Activated CD4-positive, alpha-beta T cell treated with anti-CD3 and anti-CD28 coated beads, Interleukin-2, Interleukin-4, amounts not matched to agents 100 ng/mL and 50 ng/mL, durations not matched to agents 16 hours and 8 hours (primary cell): ENCODE data around the gene PYGM.
"Not testable (repeated sequence)": the region's sequence is repeated elsewhere in the genome, so short reads cannot be mapped to it uniquely, and the experiment has no call there.

ENCODE experiments used
- DNase-seq: peaks from one replicate; pipeline ENCODE4 v3.0.0-alpha.2; 2020; ENCODE audit warnings: low spot score

PYGM gene

DNA sequence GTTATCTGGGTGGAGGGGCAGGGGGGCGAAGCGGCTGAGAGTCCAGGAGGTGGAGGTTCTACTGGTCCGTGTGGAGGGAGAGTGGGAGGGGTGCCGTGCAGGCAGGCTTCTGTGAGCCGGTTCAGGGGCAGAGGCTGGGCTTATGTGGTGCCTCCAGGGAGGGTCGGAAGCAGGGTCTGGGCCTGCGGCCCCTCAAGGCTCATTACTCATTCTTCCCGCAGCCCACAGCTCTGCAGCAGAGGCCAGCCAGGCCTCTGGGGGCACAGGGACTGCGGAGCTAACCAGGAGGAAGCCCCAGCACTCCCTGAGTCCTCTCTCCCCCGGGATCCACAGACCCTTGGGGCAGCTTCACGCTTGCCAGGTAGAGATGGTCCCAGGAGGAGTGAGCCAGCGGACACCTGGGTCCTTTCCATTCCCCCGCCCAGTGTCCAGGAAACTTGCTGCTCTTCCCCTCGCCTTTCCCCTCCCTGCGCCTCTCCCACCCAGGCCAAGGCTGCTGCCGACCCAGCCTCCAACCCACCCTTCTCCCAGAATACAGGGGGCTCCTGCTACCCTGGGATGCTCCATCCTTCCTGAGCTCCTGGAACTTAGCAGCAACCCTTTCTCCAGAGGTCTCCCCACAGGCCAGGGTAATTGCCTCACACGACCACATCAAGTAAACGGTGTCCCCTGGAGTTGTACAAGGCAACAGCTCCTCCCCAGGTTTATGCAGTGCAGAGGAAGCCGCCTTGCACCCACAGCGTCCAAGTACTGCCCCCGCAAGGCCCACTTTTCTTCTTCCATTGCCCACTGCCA, 43.1 kb downstream of the PYGM start:
- DNase-seq: no peak

DNA sequence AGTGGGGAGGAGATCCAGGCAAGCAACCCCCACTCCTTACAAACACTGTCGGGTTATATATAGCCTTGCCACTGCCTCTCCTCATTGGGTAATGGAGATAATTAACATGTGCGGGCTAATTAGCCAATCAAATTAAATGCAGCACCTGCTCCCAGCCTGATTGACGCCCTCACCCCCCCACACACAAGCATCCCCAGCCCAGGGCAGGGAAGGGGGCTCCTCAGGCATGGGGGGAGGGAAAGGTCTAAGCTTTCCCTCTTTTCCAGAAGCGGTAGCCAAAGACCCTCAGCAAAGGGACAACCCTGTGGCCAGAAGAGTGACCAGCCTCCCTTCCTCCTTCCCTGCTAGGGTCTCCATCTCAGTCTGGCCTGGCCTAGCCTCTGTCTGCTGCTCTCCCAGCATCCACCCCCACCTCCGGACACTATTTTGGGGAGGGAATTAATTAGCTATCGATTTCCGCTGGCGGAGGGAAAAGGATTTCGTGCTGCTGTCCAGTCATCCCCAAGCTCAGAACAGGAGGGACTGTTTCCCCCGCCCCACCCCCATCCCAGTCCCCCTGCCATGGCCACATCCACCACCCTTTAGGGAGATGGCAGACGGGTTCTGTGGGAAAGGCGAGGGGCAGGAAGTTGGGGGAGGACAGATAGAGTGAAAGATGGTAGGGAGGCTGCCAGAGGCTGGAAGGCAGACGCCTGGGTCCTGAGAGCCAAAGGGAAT, 43.9 kb downstream of the PYGM start:
- no peak for DNase-seq

DNA sequence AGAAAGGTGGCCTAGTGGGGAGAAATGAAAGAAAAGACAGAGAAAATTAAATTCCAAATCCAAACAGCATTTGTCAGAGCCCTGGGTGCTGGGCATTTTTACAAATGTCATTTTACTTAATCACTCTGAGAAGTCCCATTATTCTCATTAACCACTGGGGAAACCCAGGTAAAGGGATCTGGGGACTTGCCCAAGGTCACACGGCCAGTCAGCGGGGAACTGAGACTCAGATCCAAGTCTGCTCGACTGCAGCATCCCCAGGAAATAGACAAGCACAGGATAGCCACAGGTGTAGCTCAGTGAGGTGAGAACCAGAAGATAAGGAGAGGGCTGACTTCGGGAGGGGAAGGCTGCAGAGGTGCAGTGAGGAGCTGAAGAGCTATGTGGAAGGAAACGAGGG, 44.7 kb downstream of the PYGM start:
- no peak for DNase-seq

DNA sequence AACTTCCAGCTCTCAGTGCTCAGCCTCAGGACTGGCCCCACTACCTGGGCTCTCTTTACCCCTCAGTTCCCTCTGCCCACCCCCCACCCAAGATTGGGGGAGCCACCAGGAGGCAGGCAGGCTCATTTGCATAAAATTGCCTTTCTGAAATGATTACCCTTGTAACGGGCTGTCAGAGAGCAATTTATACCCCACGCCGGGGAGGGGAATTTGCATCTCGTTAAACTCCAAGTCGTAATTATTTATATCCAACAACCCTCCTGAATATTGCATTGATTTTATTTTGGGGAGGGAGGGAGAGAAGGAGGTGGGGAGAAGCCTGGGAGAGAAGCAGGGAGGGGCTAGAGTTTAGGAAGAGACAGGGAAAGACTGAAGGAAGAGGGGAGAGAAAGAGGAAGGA, 45.1 kb downstream of the PYGM start:
- no peak for DNase-seq

DNA sequence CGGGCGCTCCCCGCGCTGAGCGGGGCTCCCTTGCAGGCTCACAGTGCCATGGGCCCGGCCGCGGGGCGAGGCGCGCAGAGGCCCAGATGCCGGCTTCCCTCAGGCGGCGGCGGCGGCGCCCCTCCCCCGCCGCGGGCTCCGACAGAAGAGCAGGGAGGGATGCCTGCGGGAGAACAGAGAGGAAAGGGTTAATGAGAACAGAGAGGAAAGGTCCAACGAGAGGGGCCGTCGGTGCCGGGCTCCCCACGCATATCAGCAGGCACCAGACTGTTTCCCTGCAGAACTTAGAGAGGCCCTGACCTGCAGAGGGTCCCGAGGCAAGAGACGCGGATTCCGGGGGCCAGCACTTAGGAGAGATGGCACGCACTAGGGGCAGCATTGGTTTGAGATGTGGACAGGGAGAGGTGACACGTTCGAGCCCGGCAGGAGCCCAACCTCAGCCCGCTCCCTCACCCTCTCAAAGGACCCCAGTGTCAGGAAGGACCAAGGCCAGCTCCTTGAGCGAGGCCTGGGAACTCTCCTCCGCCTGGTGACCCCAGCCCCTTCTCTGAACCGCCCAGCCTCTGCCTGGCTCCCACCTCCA, 45.9 kb downstream of the PYGM start:
- DNase-seq: no peak

DNA sequence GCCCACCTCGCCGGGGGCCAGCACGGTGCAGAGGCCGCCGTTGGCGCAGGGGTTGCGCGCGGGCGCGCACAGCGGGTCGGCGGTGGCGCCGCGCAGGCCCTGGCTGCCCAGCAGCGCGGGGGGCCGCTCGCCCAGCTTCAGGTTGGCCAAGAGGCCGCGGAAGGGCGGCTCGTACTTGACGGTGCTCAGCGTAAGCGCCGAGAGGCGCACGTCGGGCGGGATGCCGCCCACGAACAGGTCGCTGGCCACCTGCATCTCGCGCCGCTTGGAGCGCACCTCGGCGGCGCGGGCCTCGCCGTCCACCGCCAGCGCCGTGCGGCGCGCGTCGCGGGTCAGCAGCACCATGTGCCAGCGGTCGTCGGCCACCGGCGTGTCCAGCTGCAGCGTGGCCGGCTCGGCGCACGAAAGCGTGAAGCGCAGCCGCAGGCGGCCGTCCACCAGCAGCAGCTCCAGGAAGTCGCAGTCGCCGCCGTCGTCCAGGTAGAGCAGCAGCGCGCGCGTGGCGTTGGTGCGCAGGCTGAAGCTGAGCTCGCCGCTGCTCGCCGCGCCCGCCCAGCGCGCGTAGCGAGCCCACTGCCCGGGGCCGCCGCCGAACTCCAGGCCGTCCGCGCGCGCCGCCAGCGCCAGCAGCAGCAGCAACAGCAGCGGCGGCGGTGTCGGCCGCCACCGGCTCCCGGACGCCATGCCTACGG, 46.6 kb downstream of the PYGM start:
- DNase-seq: no peak

DNA sequence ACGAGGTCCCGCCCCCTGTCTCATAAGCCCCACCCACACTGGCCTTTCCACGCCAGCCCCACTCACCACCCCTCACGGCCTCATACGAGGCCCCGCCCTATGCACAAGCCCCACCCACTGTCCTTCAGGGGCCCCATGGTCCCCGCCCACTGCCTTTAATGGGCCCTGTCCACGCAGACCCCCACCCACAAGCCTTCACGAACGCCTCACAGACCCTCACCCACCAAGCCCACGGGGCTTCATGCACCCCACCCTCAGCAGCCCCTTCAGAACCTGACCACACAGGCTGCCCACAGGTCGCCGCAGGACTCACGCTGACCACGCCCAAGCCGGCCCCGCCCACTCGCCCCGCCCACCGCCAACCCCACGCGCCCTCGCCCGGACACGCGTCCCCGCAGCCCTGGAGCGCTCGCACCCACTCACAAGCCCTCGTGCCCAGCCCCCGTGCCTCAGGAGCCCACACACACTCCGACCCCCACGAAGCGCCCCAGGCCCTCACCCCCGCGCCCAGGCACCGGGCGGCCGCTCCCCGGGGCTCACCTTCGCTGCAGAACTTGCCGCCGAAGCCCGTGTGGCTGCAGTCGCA, 47.3 kb downstream of the PYGM start:
- no peak for DNase-seq

DNA sequence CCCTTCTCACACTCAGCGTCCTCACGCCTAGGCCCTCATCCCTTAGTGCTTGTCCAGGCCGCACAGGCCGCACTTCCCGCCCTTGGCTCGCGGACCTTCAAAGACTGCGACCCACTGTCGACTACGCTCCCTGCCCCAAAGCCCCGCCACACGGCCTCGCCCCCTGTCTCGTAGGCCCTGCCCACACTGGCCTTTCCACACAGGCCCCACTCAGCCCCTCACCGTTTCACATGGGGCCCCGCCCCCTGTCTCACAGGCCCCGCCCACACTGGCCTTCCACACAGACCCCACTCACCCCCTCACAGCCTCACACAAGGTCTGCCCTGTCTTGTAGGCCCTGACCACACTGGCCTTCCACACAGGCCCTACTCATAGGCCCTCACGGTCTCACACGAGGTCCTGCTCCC, 47.8 kb downstream of the PYGM start:
- DNase-seq: no peak

DNA sequence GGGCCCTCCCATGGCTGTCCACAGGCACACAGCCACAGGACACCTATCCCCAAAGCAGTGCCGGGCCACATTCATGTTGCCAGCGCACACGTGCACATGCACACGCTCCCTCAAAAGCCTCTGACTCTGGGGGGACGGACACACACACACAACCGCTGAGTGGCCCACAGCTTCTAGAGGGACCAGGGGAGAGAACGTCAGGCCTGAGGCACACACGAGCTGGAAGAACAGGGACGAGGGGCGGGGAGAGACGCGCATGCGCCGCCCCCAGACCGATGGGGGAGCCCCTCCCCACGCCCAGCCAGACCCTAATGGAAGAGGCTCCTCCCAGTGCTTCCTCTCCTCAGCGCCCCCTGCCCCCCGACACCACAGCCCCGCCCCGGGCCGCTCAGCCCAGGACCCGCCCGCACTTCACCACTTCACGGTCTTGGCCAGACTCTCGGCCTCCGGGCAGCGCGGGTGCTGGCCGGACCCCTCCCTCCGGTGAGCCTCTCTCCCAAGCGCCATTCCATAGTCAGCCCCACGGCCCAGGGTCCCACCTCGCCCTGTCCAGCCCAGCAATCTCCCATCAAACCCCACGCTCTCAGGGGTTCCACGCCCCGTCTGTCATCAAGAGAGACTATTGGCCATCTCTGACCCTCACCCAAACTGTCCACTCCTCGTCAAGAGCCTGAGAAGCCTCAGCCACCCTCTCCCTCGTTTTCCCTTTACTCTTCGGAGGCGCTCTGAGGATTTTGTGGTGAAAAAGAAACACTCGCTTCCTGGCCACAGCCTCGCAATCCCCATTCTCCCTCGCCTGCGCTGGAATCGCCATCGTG, 48.4 kb downstream of the PYGM start:
- no peak for DNase-seq

DNA sequence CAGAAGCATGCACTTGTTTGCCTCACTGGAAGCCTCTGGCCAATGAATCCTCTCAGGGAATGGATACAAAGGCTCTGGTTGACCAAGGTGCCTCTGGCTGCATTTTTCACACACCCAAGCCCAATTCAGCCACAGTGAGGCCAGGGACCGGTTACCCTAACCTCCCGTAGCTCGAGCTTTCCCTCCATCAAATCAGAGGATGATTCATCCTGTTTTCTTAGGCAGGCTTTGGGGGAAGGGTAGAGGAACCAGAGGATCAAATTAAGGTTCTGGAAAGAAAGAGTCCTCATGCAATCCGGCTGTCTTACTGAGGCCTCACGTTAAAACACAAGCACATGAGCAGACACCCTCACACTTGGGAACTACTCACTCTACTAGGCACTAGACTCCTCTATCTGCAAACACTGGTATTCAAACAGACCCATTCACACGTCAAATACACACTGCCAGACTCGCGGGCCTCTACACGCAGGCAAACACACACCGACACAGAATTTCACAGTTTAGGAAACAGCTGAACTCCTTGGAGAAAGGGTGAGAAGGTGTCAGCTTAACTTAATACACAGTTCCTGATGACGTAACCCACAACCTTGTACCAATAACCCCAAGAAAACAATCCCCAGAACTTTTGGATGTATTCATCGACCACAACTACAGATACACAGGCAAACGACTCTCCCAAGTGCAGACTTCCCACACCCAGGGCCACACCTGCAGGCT, 49.2 kb downstream of the PYGM start:
- no peak for DNase-seq

DNA sequence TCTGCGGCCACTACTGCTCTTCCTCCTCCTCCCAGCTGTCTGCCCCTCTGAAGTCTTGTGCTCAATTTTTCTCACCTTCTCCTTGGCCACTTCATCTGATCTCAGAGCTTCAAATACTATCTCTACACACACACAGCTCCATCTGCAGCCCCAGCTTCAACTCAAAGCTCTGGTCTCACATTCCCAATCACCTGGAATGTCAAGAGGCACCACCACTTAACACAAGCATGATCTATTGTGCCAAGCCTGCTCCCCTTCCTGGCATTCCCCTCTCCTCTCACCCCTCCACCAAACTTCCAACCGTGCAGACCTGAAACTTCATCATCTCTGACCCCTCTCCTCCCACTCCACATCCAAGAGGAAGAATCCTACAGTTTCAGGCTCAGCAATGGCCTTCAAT, 54.3 kb downstream of the PYGM start:
- DNase-seq: no peak

DNA sequence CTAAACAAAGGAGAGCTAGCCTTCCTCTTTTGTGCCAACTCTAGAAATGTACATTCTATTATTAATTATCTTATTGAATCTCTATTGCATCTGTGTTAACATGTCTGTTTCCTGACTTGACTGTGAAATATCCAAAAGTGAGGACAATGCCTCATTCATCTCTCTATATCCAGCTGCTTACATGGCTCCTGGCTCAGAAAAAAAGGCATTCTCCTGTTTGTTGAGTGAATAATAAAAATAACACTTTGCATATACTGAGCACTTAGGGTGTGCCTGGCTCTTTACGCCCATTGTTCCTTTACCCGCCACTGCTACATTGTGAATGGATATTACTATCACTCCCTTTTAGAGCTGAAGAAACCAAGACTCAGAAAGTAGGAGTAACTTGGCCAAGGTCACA, 56.7 kb downstream of the PYGM start:
- DNase-seq: no peak

DNA sequence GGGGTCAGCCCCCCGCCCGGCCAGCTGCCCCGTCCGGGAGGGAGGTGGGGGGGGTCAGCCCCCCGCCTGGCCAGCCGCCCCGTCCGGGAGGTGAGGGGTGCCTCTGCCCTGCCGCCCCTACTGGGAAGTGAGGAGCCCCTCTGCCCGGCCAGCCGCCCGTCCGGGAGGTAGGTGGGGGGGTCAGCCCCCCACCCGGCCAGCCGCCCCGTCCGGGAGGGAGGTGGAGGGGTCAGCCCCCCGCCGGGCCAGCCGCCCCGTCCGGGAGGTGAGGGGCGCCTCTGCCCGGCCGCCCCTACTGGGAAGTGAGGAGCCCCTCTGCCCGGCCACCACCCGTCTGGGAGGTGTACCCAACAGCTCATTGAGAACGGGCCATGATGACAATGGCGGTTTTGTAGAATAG, 57.8 kb downstream of the PYGM start:
- DNase-seq: not testable (repeated sequence)

DNA sequence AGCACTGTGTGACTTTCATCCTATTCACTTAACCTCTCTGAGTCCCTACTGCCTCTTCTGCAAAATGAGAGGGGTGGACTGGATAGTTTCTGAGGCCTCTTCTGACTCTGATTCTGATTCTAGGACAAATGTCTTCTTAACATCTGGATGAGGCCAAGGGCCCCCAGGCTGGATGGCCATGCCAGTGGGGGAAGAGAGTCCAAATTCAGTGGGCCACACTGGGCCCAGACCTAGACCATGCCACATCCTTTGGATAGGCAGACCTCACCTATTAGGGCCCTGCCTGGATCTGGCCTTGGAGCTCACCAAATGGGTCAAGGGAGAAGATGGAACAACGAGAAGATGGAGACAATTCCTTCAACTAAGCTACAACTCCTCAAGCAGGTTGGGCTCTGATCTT, 61.3 kb downstream of the PYGM start:
- DNase-seq: no peak

DNA sequence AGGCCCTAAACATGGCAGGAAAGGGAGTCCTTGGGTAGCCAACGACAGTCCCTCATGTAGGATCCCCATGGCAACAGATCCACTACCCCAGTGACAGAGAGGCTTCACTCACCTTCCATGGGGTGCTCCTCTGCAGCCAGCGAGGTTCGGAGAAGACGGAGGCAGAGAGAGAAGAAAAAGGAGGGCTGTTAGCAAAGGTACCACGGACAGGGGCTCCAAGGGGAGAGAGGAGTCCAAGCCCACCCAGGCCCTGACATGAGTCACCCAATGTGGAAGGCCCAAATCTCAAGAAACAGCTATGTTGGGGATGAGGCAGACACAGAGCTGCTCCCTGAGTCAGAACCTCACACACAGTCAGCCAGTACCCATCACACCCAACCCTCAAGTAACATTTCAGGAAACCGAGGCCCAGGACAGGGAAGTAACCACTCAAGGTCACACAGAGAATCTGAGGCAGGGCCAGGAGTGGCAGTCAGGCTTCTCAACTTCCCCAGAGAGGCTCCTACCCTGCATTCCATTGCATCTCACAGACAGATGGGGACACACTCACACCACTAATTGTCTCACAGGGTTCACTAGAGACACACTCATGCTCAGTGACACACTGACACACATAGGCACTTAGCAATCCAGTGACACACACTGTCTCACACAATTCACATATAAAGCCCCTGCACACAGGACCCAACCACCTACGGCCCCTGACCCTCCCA, 62.0 kb downstream of the PYGM start:
- no peak for DNase-seq
